ENCODE results near the gene MINDY4B.

Gene MINDY4B

GRCh38 chr3:150825916-150826377 is 79.3 kb downstream of the MINDY4B start:
- Histone ChIP-seq H3K27ac (replicated peaks) (no peak overlapping the region), H3K27me3 (ENCODE audit: insufficient read depth, poor library complexity, severe bottlenecking) (no peaks in the 10 kb centered on the region), H3K4me3 (replicated peaks; ENCODE audit: insufficient read depth, low read length) (no peak overlapping the region)
- no peak for DNase-seq (ENCODE audit: low read depth in 1 of 2, low spot score in 1 of 2)
- TF ChIP-seq SPI1 (IDR thresholded peaks at IDR 0.05; ENCODE audit: borderline replicate concordance, low read depth) = no peak
- TF ChIP-seq CTCF (IDR thresholded peaks at IDR 0.05; ENCODE audit: insufficient read depth, low read length) = no peak
- no peak for TF ChIP-seq POLR2AphosphoS5 (IDR thresholded peaks at IDR 0.05; ENCODE audit: low read depth)

DNA sequence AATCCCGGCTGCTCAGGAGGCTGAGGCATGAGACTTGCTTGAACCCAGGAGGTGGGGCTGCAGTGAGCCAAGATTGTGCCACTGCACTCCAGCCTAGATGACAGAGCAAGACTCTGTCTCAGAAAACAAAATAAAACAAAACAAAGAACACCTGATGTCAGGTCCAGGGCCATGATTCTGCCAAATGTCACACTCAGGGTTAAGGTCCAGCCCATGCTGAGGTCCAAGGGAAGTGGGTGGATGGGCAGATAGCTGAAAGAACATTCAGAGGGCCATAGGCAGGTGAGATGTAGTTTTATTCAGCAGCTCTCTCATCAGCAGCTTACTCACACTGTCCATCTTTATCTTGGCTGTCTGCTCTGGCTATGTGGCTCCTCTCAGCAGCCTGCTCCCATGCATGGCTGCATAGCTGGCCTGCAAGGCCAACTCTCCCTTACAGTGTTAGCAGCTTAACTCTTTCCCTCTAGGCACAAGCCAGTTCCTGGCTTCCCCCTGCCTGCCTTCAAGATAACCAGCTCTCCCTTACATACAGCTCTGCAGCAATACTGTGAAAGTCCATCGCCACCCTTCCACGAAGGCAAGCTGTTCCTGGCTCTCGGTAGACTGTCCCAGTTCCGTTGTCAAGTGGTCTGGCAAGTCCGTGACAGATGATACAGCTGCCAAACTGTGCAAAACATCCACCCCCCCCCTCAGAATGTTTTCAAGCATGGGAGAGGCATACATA is 79.9 kb downstream of the MINDY4B start:
- H3K27me3 ChIP-seq (ENCODE audit: insufficient read depth, poor library complexity, severe bottlenecking) = no peaks in the 10 kb centered on the region
- H3K27ac ChIP-seq (replicated peaks) = no peak overlapping the region
- TF ChIP-seq GABPA (IDR thresholded peaks at IDR 0.05; ENCODE audit: low read depth) = no peak
- TF ChIP-seq CTCF (IDR thresholded peaks at IDR 0.05; ENCODE audit: insufficient read depth, low read length) = no peak
- TF ChIP-seq SPI1 (IDR thresholded peaks at IDR 0.05; ENCODE audit: borderline replicate concordance, low read depth) = no peak
- TF ChIP-seq POLR2AphosphoS5 (IDR thresholded peaks at IDR 0.05; ENCODE audit: low read depth) = no peak
- TF ChIP-seq REST (IDR thresholded peaks at IDR 0.05; ENCODE audit: insufficient replicate concordance, low read depth) = no peak
- H3K4me3 ChIP-seq (replicated peaks; ENCODE audit: insufficient read depth, low read length) = no peak overlapping the region
- DNase-seq (ENCODE audit: low read depth in 1 of 2, low spot score in 1 of 2) = no peak

DNA sequence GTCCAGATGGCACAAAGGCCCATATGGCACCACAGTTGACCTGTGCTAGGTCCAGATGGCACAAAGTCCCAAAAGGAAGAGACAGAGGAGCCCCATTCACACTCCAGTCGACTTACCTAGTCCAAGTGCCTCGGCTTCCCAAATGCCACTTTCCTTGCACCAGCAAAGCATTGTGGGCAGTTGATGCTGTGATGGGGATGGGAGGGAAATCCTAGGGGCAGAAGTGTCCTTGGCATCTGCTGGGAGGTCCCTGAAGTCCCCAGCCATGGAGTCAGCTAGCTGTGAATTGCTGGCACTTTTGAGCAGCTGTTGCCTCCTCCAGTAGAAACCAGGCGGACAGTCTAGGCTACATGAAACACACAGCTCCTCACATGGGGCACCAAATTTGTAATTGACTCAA is 82.0 kb downstream of the MINDY4B start:
- no peak for DNase-seq (ENCODE audit: low read depth in 1 of 2, low spot score in 1 of 2)
- Histone ChIP-seq H3K27ac (replicated peaks) (no peak overlapping the region), H3K4me3 (replicated peaks; ENCODE audit: insufficient read depth, low read length) (no peak overlapping the region), H3K27me3 (ENCODE audit: insufficient read depth, poor library complexity, severe bottlenecking) (no peaks in the 10 kb centered on the region)
- no peak for TF ChIP-seq SPI1 (IDR thresholded peaks at IDR 0.05; ENCODE audit: borderline replicate concordance, low read depth)
- TF ChIP-seq REST (IDR thresholded peaks at IDR 0.05; ENCODE audit: insufficient replicate concordance, low read depth) = no peak
- no peak for TF ChIP-seq GABPA (IDR thresholded peaks at IDR 0.05; ENCODE audit: low read depth)
- no peak for TF ChIP-seq POLR2AphosphoS5 (IDR thresholded peaks at IDR 0.05; ENCODE audit: low read depth)
- no peak for TF ChIP-seq CTCF (IDR thresholded peaks at IDR 0.05; ENCODE audit: insufficient read depth, low read length)

DNA sequence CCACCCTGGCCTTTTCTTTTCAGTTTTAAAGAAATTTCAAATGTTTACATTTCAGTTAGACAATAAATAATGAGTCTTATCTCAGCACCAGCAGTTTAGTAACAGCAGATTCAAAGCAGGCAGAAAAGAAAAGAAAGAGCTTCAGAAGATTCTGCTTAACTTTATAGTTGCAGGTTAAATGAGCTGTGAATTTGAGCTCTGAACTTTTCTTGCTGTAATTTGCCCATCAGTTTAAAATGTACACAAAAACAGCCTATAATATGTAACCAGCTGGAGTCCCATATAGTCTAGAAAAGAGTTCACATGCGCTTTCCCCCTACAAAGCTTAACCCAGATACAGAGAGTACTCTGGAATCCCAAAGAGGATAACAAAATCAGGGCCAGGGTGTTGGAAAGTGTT is 82.6 kb downstream of the MINDY4B start:
- no peaks in the 10 kb centered on the region for H3K27me3 ChIP-seq (ENCODE audit: insufficient read depth, poor library complexity, severe bottlenecking)
- DNase-seq (ENCODE audit: low read depth in 1 of 2, low spot score in 1 of 2) = no peak
- H3K27ac ChIP-seq (replicated peaks) = no peak overlapping the region
- H3K4me3 ChIP-seq (replicated peaks; ENCODE audit: insufficient read depth, low read length) = no peak overlapping the region
- TF ChIP-seq CTCF (IDR thresholded peaks at IDR 0.05; ENCODE audit: insufficient read depth, low read length) (no peak), SPI1 (IDR thresholded peaks at IDR 0.05; ENCODE audit: borderline replicate concordance, low read depth) (no peak), REST (IDR thresholded peaks at IDR 0.05; ENCODE audit: insufficient replicate concordance, low read depth) (no peak), GABPA (IDR thresholded peaks at IDR 0.05; ENCODE audit: low read depth) (no peak), POLR2AphosphoS5 (IDR thresholded peaks at IDR 0.05; ENCODE audit: low read depth) (no peak)
